GM23338 (cell line): ENCODE measurements around the gene IFT43. TPM values are rescaled to one million over a fixed set of nuclear protein-coding genes. Genes with fewer than 3 reads are reported as not detected.

ENCODE experiments used
- ATAC-seq: fragments of 200-7000 bp; cut with Tn5 transposase; 3 replicates; pipeline ENCODE4 v1.9.1; 2020
- DNase-seq: peaks from one replicate; pipeline ENCODE4 v3.0.0-alpha.2; 2015; ENCODE audit warnings: low spot score
- H2AFZ ChIP-seq: fragments of 200-600 bp; sonication (generic); 2 replicates; pipeline ENCODE4 v1.8.0; 2016; ENCODE audit warnings: antibody characterized with exemption, mild to moderate bottlenecking, moderate library complexity
- H3F3A ChIP-seq: fragments of 200-600 bp; sonication (generic); replicated peaks from 2 replicates; pipeline ENCODE4 v1.8.0; 2017; ENCODE audit warnings: antibody characterized with exemption, mixed run types, low read depth
- H3K27ac ChIP-seq: fragments of 200-600 bp; sonication (generic); 2 replicates; pipeline ENCODE4 v1.6.1; 2016; ENCODE audit warnings: low read depth
- H3K27me3 ChIP-seq: fragments of 200-600 bp; sonication (generic); 2 replicates; pipeline ENCODE4 v1.8.0; 2016; ENCODE audit warnings: mild to moderate bottlenecking, mixed run types, moderate library complexity; ENCODE audit not compliant: insufficient read depth
- H3K36me3 ChIP-seq: fragments of 200-600 bp; sonication (generic); 2 replicates; pipeline ENCODE4 v1.8.0; 2016; ENCODE audit warnings: mild to moderate bottlenecking; ENCODE audit not compliant: insufficient read depth
- H3K4me1 ChIP-seq: fragments of 200-600 bp; sonication (generic); 2 replicates; pipeline ENCODE4 v1.8.0; 2016; ENCODE audit warnings: mild to moderate bottlenecking, moderate library complexity; ENCODE audit not compliant: insufficient read depth
- H3K4me2 ChIP-seq: fragments of 200-600 bp; sonication (generic); 2 replicates; pipeline ENCODE4 v1.7.1; 2017; ENCODE audit warnings: mixed run types
- H3K4me3 ChIP-seq: fragments of 200-600 bp; sonication (generic); 2 replicates; pipeline ENCODE4 v1.6.1; 2016; ENCODE audit warnings: mixed run types
- H3K79me2 ChIP-seq: fragments of 200-600 bp; sonication (generic); replicated peaks from 2 replicates; pipeline ENCODE4 v1.8.0; 2017; ENCODE audit warnings: mild to moderate bottlenecking; ENCODE audit not compliant: insufficient read depth
- H3K9me2 ChIP-seq: fragments of 200-600 bp; sonication (generic); 2 replicates; pipeline ENCODE4 v1.8.0; 2017; ENCODE audit not compliant: insufficient read depth
- H4K20me1 ChIP-seq: fragments of 200-600 bp; sonication (generic); replicated peaks from 2 replicates; pipeline ENCODE4 v1.8.0; 2017; ENCODE audit warnings: mild to moderate bottlenecking; ENCODE audit not compliant: insufficient read depth
- H3K27ac Mint-ChIP-seq: 2 replicates; pipeline ENCODE4 v1.8.0; 2020; ENCODE audit warnings: inconsistent platforms, mild to moderate bottlenecking, moderate library complexity, mixed read lengths
- H3K27me3 Mint-ChIP-seq: 3 replicates; pipeline ENCODE4 v1.8.0; 2022; ENCODE audit warnings: low read depth, mild to moderate bottlenecking, moderate library complexity, mixed read lengths, inconsistent platforms; ENCODE audit not compliant: insufficient read depth, poor library complexity
- H3K36me3 Mint-ChIP-seq: 3 replicates; pipeline ENCODE4 v1.8.0; 2021; ENCODE audit warnings: low read depth, mild to moderate bottlenecking, inconsistent platforms, moderate library complexity, mixed read lengths
- H3K4me1 Mint-ChIP-seq: 3 replicates; pipeline ENCODE4 v1.8.0; 2020; ENCODE audit warnings: mild to moderate bottlenecking, inconsistent platforms, mixed read lengths
- H3K4me3 Mint-ChIP-seq: 3 replicates; pipeline ENCODE4 v1.8.0; 2021; ENCODE audit warnings: moderate library complexity, mild to moderate bottlenecking, inconsistent platforms, mixed read lengths
- H3K9me3 Mint-ChIP-seq: 3 replicates; pipeline ENCODE4 v1.8.0; 2020; ENCODE audit warnings: moderate library complexity, mild to moderate bottlenecking, inconsistent platforms, mixed read lengths
- CREB1 ChIP-seq: fragments of 250-450 bp; sonication (Bioruptor Pico); IDR thresholded peaks from 2 replicates; pipeline ENCODE4 v1.5.0; 2020; ENCODE audit warnings: low read depth, mild to moderate bottlenecking, moderate library complexity
- EZH2 ChIP-seq: fragments of 200-600 bp; sonication (generic); IDR thresholded peaks from one replicate; pipeline ENCODE4 v1.8.0; 2017; ENCODE audit warnings: antibody characterized with exemption, mild to moderate bottlenecking, low read depth; ENCODE audit not compliant: unreplicated experiment
- JUNB ChIP-seq: IDR thresholded peaks from one replicate; pipeline ENCODE4 v1.6.1; 2016; ENCODE audit warnings: antibody characterized with exemption; ENCODE audit not compliant: unreplicated experiment
- NANOG ChIP-seq: IDR thresholded peaks from 2 replicates; pipeline ENCODE4 v1.6.1; 2016; ENCODE audit warnings: antibody characterized with exemption, borderline replicate concordance
- POLR2AphosphoS5 ChIP-seq: IDR thresholded peaks from 2 replicates; pipeline ENCODE4 v1.6.1; 2016; ENCODE audit warnings: antibody characterized with exemption, low read depth
- REST ChIP-seq: IDR thresholded peaks from one replicate; pipeline ENCODE4 v1.6.1; 2018; ENCODE audit warnings: antibody characterized with exemption; ENCODE audit not compliant: unreplicated experiment
- STAT1 ChIP-seq: IDR thresholded peaks from one replicate; pipeline ENCODE4 v1.6.1; 2016; ENCODE audit warnings: antibody characterized with exemption; ENCODE audit not compliant: unreplicated experiment
- ZNF114 ChIP-seq: fragments of 250-450 bp; sonication (Bioruptor Pico); IDR thresholded peaks from 2 replicates; pipeline ENCODE4 v1.5.0; 2020; ENCODE audit warnings: mild to moderate bottlenecking, moderate library complexity
- ZNF331 ChIP-seq: fragments of 250-450 bp; sonication (Bioruptor Pico); IDR thresholded peaks from 2 replicates; pipeline ENCODE4 v1.5.0; 2020; ENCODE audit warnings: low read depth, mild to moderate bottlenecking, moderate library complexity
- polyA plus RNA-seq: library from polyadenylated mRNA; unstranded; fragments of >200 nt; fragmentation: Nextera tagmentation; extraction: Ambion mirVana; gene quantifications from 2 replicates; pipeline ENCODE4 v1.2.1, GENCODE V29; 2016
- total RNA-seq: library from RNA; depleted of rRNA; stranded (reverse); fragments of >200 nt; shearing (Covaris generic); gene quantifications from 2 replicates; pipeline ENCODE4 v1.2.3, GENCODE V29; 2014
- TF ChIP-seq, protein P1 (sequence below): fragments of 250-450 bp; sonication (Bioruptor Pico); IDR thresholded peaks from 2 replicates; pipeline ENCODE4 v1.5.0; 2020; ENCODE audit warnings: mild to moderate bottlenecking, moderate library complexity
- TF ChIP-seq, protein P2 (sequence below), 2 experiments: fragments of 200-600 bp in 1 of 2; sonication (generic) in 1 of 2; conservative IDR thresholded peaks; 2 replicates each; pipeline versions ENCODE4 v1.5.1 to v1.6.1; 2016 to 2017; ENCODE audit warnings: antibody characterized with exemption in 2 of 2, low read depth in 2 of 2, mild to moderate bottlenecking in 2 of 2, moderate library complexity in 1 of 2

IFT43 gene
- total and polyA plus RNA-seq, 2 experiments from 2014 or later: 21.5 to 43.1 TPM

GRCh38 chr14:76100236-76100635 is 114.7 kb downstream of the IFT43 start:
- Histone ChIP-seq H3K9me2 (no peaks in the 10 kb centered on the region), H3K4me1 (no peaks in the 10 kb centered on the region; the same call in 1 of the 2 replicates), H3K4me3 (no peak overlapping the region), H3K79me2 (no peaks in the 10 kb centered on the region), H2AFZ (no peak overlapping the region), H3F3A (no peaks in the 10 kb centered on the region), H3K36me3 (no peaks in the 10 kb centered on the region; the same call in 1 of the 2 replicates), H3K4me2 (no peak overlapping the region), H3K27ac (no peak overlapping the region), H4K20me1 (no peaks in the 10 kb centered on the region), H3K27me3 (no peaks in the 10 kb centered on the region)
- Mint-ChIP-seq H3K27me3 (peaks cover 2% of the 10 kb centered on the region), H3K36me3 (no peaks in the 10 kb centered on the region), H3K4me1 (peaks cover 14% of the 10 kb centered on the region), H3K9me3 (no peaks in the 10 kb centered on the region; the same call in 2 of the 3 replicates), H3K4me3 (no peak overlapping the region), H3K27ac (no peak overlapping the region)
- DNase-seq: no peak
- ATAC-seq: no peak
- TF ChIP-seq, protein P1, sequence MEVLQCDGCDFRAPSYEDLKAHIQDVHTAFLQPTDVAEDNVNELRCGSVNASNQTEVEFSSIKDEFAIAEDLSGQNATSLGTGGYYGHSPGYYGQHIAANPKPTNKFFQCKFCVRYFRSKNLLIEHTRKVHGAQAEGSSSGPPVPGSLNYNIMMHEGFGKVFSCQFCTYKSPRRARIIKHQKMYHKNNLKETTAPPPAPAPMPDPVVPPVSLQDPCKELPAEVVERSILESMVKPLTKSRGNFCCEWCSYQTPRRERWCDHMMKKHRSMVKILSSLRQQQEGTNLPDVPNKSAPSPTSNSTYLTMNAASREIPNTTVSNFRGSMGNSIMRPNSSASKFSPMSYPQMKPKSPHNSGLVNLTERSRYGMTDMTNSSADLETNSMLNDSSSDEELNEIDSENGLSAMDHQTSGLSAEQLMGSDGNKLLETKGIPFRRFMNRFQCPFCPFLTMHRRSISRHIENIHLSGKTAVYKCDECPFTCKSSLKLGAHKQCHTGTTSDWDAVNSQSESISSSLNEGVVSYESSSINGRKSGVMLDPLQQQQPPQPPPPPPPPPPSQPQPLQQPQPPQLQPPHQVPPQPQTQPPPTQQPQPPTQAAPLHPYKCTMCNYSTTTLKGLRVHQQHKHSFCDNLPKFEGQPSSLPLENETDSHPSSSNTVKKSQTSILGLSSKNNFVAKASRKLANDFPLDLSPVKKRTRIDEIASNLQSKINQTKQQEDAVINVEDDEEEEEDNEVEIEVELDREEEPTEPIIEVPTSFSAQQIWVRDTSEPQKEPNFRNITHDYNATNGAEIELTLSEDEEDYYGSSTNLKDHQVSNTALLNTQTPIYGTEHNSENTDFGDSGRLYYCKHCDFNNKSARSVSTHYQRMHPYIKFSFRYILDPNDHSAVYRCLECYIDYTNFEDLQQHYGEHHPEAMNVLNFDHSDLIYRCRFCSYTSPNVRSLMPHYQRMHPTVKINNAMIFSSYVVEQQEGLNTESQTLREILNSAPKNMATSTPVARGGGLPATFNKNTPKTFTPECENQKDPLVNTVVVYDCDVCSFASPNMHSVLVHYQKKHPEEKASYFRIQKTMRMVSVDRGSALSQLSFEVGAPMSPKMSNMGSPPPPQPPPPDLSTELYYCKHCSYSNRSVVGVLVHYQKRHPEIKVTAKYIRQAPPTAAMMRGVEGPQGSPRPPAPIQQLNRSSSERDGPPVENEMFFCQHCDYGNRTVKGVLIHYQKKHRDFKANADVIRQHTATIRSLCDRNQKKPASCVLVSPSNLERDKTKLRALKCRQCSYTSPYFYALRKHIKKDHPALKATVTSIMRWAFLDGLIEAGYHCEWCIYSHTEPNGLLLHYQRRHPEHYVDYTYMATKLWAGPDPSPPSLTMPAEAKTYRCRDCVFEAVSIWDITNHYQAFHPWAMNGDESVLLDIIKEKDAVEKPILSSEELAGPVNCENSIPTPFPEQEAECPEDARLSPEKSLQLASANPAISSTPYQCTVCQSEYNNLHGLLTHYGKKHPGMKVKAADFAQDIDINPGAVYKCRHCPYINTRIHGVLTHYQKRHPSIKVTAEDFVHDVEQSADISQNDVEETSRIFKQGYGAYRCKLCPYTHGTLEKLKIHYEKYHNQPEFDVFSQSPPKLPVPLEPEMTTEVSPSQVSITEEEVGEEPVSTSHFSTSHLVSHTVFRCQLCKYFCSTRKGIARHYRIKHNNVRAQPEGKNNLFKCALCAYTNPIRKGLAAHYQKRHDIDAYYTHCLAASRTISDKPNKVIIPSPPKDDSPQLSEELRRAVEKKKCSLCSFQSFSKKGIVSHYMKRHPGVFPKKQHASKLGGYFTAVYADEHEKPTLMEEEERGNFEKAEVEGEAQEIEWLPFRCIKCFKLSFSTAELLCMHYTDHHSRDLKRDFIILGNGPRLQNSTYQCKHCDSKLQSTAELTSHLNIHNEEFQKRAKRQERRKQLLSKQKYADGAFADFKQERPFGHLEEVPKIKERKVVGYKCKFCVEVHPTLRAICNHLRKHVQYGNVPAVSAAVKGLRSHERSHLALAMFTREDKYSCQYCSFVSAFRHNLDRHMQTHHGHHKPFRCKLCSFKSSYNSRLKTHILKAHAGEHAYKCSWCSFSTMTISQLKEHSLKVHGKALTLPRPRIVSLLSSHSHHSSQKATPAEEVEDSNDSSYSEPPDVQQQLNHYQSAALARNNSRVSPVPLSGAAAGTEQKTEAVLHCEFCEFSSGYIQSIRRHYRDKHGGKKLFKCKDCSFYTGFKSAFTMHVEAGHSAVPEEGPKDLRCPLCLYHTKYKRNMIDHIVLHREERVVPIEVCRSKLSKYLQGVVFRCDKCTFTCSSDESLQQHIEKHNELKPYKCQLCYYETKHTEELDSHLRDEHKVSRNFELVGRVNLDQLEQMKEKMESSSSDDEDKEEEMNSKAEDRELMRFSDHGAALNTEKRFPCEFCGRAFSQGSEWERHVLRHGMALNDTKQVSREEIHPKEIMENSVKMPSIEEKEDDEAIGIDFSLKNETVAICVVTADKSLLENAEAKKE (CRISPR knock-in tag): no peak
- TF ChIP-seq NANOG (no peak), ZNF331 (no peak), CREB1 (CRISPR knock-in tag) (no peak), STAT1 (no peak), EZH2 (no peak), REST (no peak), JUNB (no peak), POLR2AphosphoS5 (no peak), ZNF114 (CRISPR knock-in tag) (no peak)
- TF ChIP-seq, protein P2, sequence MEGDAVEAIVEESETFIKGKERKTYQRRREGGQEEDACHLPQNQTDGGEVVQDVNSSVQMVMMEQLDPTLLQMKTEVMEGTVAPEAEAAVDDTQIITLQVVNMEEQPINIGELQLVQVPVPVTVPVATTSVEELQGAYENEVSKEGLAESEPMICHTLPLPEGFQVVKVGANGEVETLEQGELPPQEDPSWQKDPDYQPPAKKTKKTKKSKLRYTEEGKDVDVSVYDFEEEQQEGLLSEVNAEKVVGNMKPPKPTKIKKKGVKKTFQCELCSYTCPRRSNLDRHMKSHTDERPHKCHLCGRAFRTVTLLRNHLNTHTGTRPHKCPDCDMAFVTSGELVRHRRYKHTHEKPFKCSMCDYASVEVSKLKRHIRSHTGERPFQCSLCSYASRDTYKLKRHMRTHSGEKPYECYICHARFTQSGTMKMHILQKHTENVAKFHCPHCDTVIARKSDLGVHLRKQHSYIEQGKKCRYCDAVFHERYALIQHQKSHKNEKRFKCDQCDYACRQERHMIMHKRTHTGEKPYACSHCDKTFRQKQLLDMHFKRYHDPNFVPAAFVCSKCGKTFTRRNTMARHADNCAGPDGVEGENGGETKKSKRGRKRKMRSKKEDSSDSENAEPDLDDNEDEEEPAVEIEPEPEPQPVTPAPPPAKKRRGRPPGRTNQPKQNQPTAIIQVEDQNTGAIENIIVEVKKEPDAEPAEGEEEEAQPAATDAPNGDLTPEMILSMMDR (conservative IDR thresholded peaks at IDR 0.05; ENCODE audit: low read depth in 2 of 2): no peak
